Cardiac muscle cell (in vitro differentiated cells and primary cell): Measurements from ENCODE around the gene MEAF6. TPM values are rescaled to one million over a fixed set of nuclear protein-coding genes. Genes with fewer than 3 reads are reported as not detected.

Source experiments
- DNase-seq, 2 donors: peaks; one replicate each; pipeline versions ENCODE4 v3.0.0 to v3.0.0-alpha.2; 2010 to 2017; ENCODE audit warnings: low read depth in 1 of 2, low spot score in 1 of 2
- H3K27ac ChIP-seq: fragments of 200-600 bp; sonication (generic); 2 replicates; pipeline ENCODE4 v1.5.1; 2016
- H3K27me3 ChIP-seq: fragments of 200-600 bp; sonication (generic); 2 replicates; pipeline ENCODE4 v1.6.0; 2016; ENCODE audit warnings: control low read depth
- H3K36me3 ChIP-seq: fragments of 200-600 bp; sonication (generic); 2 replicates; pipeline ENCODE4 v1.5.1; 2016; ENCODE audit warnings: control low read depth
- H3K4me1 ChIP-seq: fragments of 200-600 bp; sonication (generic); 2 replicates; pipeline ENCODE4 v1.8.1; 2017; ENCODE audit warnings: low read depth, mild to moderate bottlenecking, mixed run types
- H3K4me3 ChIP-seq: fragments of 200-600 bp; sonication (generic); 2 replicates; pipeline ENCODE4 v1.5.1; 2016; ENCODE audit warnings: mild to moderate bottlenecking
- H3K9me3 ChIP-seq: fragments of 200-600 bp; sonication (generic); 2 replicates; pipeline ENCODE4 v1.5.1; 2017; ENCODE audit warnings: low read depth, mild to moderate bottlenecking, control low read depth
- CTCF ChIP-seq: IDR thresholded peaks from 2 replicates; pipeline ENCODE4 v1.5.1; 2012; ENCODE audit warnings: low read depth, mild to moderate bottlenecking, low read length
- polyA plus RNA-seq: library from polyadenylated mRNA; unstranded; fragments of >200 nt; fragmentation: Nextera tagmentation; extraction: Ambion mirVana; gene quantifications from 2 replicates; pipeline ENCODE4 v1.2.1, GENCODE V29; 2016
- total RNA-seq: library from RNA; depleted of rRNA; stranded (reverse); fragments of >200 nt; gene quantifications from 2 replicates; pipeline ENCODE4 v1.2.3, GENCODE V29; 2016

MEAF6 gene
- total and polyA plus RNA-seq, 2 experiments from 2014 or later, result 68.2 to 138 TPM

- no peak for DNase-seq
- no peak for TF ChIP-seq CTCF
These were observed 52.7 kb downstream of the MEAF6 start for GRCh38 chr1:37461698-37462436.

DNA sequence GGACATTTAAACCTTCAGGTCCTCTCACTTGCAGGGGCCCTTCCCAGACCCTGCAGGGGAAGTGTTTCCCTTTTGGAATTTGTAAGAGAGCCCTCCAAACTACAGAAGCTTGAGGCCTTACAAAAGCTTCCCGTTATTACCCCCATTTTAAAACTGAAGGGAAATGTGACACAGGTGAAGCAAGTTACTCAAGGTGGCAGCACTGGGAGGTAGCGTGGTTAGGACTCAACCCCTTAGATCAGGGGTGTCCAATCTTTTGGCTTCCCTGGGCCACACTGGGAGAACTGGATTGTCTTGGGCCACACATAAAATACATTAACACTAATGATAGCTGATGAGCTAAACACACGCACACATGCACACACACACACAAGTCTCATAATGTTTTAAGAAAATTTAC lies 56.0 kb downstream of the MEAF6 start:
- Histone ChIP-seq H3K27ac (no peak overlapping the region), H3K4me1 (no peaks in the 10 kb centered on the region)
- TF ChIP-seq CTCF, result no peak

More at GRCh38 chr1:37461698-37462436, 52.7 kb downstream of the MEAF6 start:
- Histone ChIP-seq H3K4me1 (no peaks in the 10 kb centered on the region), H3K27ac (no peak overlapping the region), H3K36me3 (no peaks in the 10 kb centered on the region), H3K9me3 (no peaks in the 10 kb centered on the region), H3K27me3 (no peaks in the 10 kb centered on the region), H3K4me3 (no peak overlapping the region)

GRCh38 chr1:37456614-37457013 lies 58.0 kb downstream of the MEAF6 start:
- no peak for DNase-seq
- no peak overlapping the region for H3K27ac ChIP-seq

More for the DNA sequence above, 56.0 kb downstream of the MEAF6 start:
- no peaks in the 10 kb centered on the region for H3K27me3 ChIP-seq
- no peaks in the 10 kb centered on the region for H3K36me3 ChIP-seq
- no peak overlapping the region for H3K4me3 ChIP-seq
- no peaks in the 10 kb centered on the region for H3K9me3 ChIP-seq
- no peak for DNase-seq

DNA sequence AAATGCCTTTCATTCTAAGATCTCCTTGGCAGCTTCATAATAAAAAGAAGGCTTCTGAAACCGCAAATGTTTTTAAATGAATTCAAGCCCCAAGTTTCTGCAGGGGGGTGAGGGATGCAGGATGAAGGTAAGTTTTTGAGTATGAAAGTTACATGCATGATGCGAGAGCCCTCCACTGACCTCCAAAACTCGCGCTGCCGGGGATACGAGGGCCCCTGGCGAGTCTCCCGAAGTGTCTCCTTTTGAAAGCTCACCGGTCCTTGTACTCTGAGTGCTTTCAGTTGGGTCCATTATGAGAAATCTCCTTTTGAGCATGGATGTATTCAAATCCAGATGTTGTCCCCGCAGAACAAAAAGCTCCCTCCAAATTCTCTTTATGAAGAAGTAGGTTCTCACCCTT lies 59.0 kb downstream of the MEAF6 start:
- H3K27ac ChIP-seq, result no peak overlapping the region
- no peak for TF ChIP-seq CTCF
- no peak overlapping the region for H3K4me3 ChIP-seq
- H3K4me1 ChIP-seq, result no peaks in the 10 kb centered on the region
- no peaks in the 10 kb centered on the region for H3K9me3 ChIP-seq
- H3K27me3 ChIP-seq, result no peaks in the 10 kb centered on the region
- DNase-seq, result no peak
- H3K36me3 ChIP-seq, result no peaks in the 10 kb centered on the region

More at GRCh38 chr1:37456614-37457013, 58.0 kb downstream of the MEAF6 start:
- Histone ChIP-seq H3K4me1 (no peaks in the 10 kb centered on the region), H3K36me3 (no peaks in the 10 kb centered on the region), H3K27me3 (no peaks in the 10 kb centered on the region), H3K4me3 (no peak overlapping the region), H3K9me3 (no peaks in the 10 kb centered on the region)
- TF ChIP-seq CTCF, result no peak

DNA sequence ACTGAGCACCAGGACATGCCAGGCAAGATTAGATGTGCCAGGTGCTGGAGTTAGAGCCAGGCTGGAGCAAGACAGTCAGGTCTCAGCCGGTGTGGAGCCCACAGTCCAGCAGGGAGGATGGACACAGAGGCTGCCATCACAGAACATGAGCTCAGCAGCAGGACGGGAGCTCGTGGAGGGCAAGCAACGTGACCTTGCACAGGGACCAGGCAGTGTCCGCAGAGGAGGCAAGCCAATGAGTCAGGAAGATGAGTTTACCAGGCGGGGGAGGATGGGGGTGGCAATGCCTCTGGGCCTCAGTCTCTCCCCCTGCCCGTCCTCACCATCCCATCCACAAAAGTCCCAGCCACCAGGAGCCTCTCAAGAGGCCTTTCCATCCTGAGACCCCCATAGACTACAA lies 60.9 kb downstream of the MEAF6 start:
- H3K9me3 ChIP-seq, result no peaks in the 10 kb centered on the region
- DNase-seq, result no peak

More for the DNA sequence above, 60.9 kb downstream of the MEAF6 start:
- Histone ChIP-seq H3K27me3 (peaks cover 17% of the 10 kb centered on the region), H3K4me1 (no peaks in the 10 kb centered on the region), H3K4me3 (no peak overlapping the region), H3K27ac (no peak overlapping the region), H3K36me3 (no peaks in the 10 kb centered on the region)
- no peak for TF ChIP-seq CTCF
